HAP-1 (cell line): ENCODE measurements around the gene NPHP1.

Source experiments
- DNase-seq, 2 experiments: peaks; one replicate each; pipeline ENCODE4 v3.0.0-alpha.2; 2016 to 2020; ENCODE audit warnings: low spot score in 2 of 2
- H3K27me3 ChIP-seq: fragments of 250-450 bp; sonication (Bioruptor Pico); 2 replicates; pipeline ENCODE4 v1.5.1; 2020; ENCODE audit warnings: low read depth, mild to moderate bottlenecking, moderate library complexity
- H3K36me3 ChIP-seq: fragments of 250-450 bp; sonication (Bioruptor Pico); replicated peaks from 2 replicates; pipeline ENCODE4 v1.5.1; 2020; ENCODE audit warnings: mild to moderate bottlenecking
- H3K4me1 ChIP-seq: fragments of 250-450 bp; sonication (Bioruptor Pico); 2 replicates; pipeline ENCODE4 v1.5.1; 2020; ENCODE audit warnings: mild to moderate bottlenecking
- H3K4me3 ChIP-seq: fragments of 250-450 bp; sonication (Bioruptor Pico); 2 replicates; pipeline ENCODE4 v1.5.1; 2020; ENCODE audit warnings: mild to moderate bottlenecking, moderate library complexity
- H3K9me3 ChIP-seq: fragments of 250-450 bp; sonication (Bioruptor Pico); 2 replicates; pipeline ENCODE4 v1.5.1; 2020; ENCODE audit warnings: mild to moderate bottlenecking, moderate library complexity
- in situ Hi-C: fragments of 300-500 bp; cut with MboI; formaldehyde crosslinking; loops from 3 replicates; pipeline ENCODE4 v1.14.3; 2020; ENCODE audit warnings: low sequenced_read_pairs, inconsistent platforms, mixed read lengths

NPHP1 gene

DNA sequence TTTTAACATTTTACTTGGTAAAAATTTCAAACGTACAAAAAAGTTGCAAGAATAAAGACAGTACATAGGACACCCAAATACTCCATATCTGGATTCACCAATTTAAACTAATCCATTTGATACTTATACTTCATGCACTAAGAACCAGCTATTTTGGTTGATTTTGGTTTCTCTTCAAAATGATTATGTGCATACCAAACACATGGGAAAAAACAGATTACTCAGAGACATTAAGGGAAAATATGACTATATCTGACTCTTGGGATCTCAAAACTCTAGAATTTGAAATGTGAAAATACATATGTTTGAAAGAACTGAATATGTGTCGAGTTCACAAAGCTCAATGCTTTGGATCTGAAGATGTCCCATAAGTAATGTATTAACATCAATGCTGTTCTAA, 73.6 kb downstream of the NPHP1 start:
- in situ Hi-C loops = no loop called here
- Histone ChIP-seq H3K36me3 (no peaks in the 10 kb centered on the region), H3K4me1 (no peaks in the 10 kb centered on the region), H3K27me3 (no peaks in the 10 kb centered on the region), H3K4me3 (no peak overlapping the region), H3K9me3 (no peaks in the 10 kb centered on the region)
- no peak for DNase-seq

DNA sequence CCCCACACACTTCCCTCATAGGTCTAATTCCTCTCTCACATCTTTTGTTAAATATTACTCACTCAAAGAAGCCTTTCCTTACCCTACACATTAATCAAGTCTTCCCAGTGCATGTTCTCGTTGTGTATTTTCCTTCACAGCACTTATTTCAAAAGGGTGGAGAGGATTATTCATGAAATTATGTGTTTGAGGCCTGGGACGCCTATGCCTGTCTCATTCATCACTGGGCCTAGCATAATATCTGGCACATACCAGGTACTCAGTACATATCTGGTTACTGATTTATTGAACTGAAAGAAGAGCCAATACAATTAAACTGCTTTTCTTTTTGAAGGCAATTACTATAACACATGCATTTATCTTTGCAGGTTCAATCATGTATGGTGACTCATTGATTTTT, 74.1 kb downstream of the NPHP1 start:
- no peaks in the 10 kb centered on the region for H3K36me3 ChIP-seq
- no peak for DNase-seq
- in situ Hi-C loops = no loop called here
- H3K9me3 ChIP-seq = no peaks in the 10 kb centered on the region
- no peaks in the 10 kb centered on the region for H3K27me3 ChIP-seq
- H3K4me1 ChIP-seq = no peaks in the 10 kb centered on the region
- no peak overlapping the region for H3K4me3 ChIP-seq

DNA sequence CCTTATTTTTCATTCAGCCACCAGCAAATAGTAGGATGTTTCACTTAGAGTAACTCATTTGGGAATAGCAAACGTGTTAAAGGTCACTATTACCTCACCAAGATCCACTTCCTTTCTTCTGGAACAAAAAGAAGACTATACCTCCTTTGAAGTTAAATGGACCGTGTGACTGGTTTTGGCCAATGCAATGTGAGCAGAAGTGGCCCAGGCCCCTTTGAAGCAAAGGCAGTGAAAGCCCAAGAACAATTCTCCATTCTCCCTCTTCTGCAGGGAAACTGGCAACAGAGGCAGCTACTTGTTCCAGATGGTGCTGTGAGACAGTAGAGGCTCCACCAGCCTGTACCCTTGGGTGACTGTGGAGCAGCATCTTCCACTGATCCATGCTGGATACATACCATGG, 77.9 kb downstream of the NPHP1 start:
- no peak overlapping the region for H3K4me3 ChIP-seq
- DNase-seq = no peak
- in situ Hi-C loops = no loop called here
- no peaks in the 10 kb centered on the region for H3K27me3 ChIP-seq
- no peaks in the 10 kb centered on the region for H3K4me1 ChIP-seq
- no peaks in the 10 kb centered on the region for H3K9me3 ChIP-seq
- no peaks in the 10 kb centered on the region for H3K36me3 ChIP-seq

GRCh38 chr2:110126086-110126773, 78.6 kb downstream of the NPHP1 start:
- in situ Hi-C loops = no loop called here
- Histone ChIP-seq H3K36me3 (no peaks in the 10 kb centered on the region), H3K27me3 (no peaks in the 10 kb centered on the region), H3K9me3 (no peaks in the 10 kb centered on the region), H3K4me1 (no peaks in the 10 kb centered on the region), H3K4me3 (no peak overlapping the region)
- DNase-seq = no peak

GRCh38 chr2:110124939-110125691, 79.7 kb downstream of the NPHP1 start:
- Histone ChIP-seq H3K4me3 (no peak overlapping the region), H3K9me3 (no peaks in the 10 kb centered on the region), H3K4me1 (no peaks in the 10 kb centered on the region), H3K36me3 (no peaks in the 10 kb centered on the region), H3K27me3 (no peaks in the 10 kb centered on the region)
- DNase-seq = no peak
- in situ Hi-C loops = no loop called here

GRCh38 chr2:110124038-110124825, 80.6 kb downstream of the NPHP1 start:
- no peaks in the 10 kb centered on the region for H3K4me1 ChIP-seq
- no peaks in the 10 kb centered on the region for H3K9me3 ChIP-seq
- in situ Hi-C loops = no loop called here
- no peak overlapping the region for H3K4me3 ChIP-seq
- no peak for DNase-seq
- H3K36me3 ChIP-seq = no peaks in the 10 kb centered on the region
- no peaks in the 10 kb centered on the region for H3K27me3 ChIP-seq

DNA sequence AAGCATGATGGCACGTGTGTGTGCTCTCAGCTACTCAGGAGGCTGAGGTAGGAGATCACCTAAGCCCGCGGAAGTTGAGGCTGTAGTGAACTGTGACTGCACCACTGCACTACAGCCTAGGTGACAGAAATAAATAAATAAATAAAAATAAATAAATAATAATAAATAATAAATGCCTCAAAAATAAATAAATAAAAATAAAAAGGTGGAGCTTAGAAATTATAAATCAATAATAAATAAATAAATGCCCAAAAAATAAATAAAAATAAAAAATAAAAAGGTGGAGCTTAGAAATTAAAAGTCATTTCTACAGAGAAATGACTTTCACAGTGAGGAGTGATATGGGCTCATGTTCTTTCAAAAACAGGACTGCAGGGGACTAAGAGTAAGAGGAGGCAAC, 83.2 kb downstream of the NPHP1 start:
- Histone ChIP-seq H3K36me3 (no peaks in the 10 kb centered on the region), H3K4me3 (no peak overlapping the region), H3K9me3 (no peaks in the 10 kb centered on the region), H3K27me3 (no peaks in the 10 kb centered on the region), H3K4me1 (no peaks in the 10 kb centered on the region)
- in situ Hi-C loops = no loop called here
- DNase-seq = no peak

GRCh38 chr2:110121052-110121334, 83.8 kb downstream of the NPHP1 start:
- Histone ChIP-seq H3K36me3 (no peaks in the 10 kb centered on the region), H3K9me3 (no peaks in the 10 kb centered on the region), H3K4me3 (no peak overlapping the region), H3K27me3 (no peaks in the 10 kb centered on the region), H3K4me1 (no peaks in the 10 kb centered on the region)
- in situ Hi-C loops = no loop called here
- DNase-seq = no peak

GRCh38 chr2:110120171-110121051, 84.4 kb downstream of the NPHP1 start:
- in situ Hi-C loops = no loop called here
- H3K27me3 ChIP-seq = no peaks in the 10 kb centered on the region
- H3K4me3 ChIP-seq = no peak overlapping the region
- no peak for DNase-seq
- H3K4me1 ChIP-seq = no peaks in the 10 kb centered on the region
- H3K9me3 ChIP-seq = no peaks in the 10 kb centered on the region
- H3K36me3 ChIP-seq = no peaks in the 10 kb centered on the region

DNA sequence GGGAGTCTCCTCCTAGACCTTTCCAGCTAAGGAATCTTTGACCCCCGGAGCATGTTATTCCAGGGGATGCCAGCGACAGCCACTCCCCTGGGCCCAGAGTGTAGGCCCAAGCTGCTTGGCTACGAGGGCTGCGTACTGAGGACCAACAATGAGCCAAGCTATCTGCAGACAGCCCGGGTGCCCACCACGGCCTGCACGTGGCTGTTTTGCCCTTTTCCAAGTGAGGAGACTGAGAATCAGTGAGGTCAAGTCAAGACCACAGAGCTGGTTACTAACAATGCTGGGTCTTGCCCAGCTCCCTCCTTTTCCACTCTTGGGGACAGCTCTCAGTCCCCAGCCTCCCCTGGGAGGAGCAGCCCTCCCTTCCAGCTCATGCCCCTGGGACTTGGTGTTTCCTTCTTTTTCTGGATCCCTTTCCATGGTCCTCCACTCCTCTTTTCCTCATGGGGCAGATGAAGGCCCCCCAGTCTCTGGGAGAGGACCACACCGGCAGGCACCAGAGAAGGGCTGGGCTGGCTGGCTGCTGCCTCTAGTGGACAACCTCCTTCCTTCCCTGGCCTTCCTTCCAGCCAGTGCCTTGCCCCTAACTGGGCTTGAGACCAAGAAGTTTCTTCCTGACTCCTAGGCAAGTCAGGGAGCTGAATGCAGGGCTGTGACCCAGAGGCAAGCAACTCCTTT, 88.6 kb downstream of the NPHP1 start:
- peak in 1 of 2 experiments; percentile 15 for DNase-seq
- in situ Hi-C loops = no loop called here
- H3K4me1 ChIP-seq = no peaks in the 10 kb centered on the region
- H3K27me3 ChIP-seq = no peaks in the 10 kb centered on the region
- H3K36me3 ChIP-seq = no peaks in the 10 kb centered on the region
- H3K9me3 ChIP-seq = no peaks in the 10 kb centered on the region
- no peak overlapping the region for H3K4me3 ChIP-seq

DNA sequence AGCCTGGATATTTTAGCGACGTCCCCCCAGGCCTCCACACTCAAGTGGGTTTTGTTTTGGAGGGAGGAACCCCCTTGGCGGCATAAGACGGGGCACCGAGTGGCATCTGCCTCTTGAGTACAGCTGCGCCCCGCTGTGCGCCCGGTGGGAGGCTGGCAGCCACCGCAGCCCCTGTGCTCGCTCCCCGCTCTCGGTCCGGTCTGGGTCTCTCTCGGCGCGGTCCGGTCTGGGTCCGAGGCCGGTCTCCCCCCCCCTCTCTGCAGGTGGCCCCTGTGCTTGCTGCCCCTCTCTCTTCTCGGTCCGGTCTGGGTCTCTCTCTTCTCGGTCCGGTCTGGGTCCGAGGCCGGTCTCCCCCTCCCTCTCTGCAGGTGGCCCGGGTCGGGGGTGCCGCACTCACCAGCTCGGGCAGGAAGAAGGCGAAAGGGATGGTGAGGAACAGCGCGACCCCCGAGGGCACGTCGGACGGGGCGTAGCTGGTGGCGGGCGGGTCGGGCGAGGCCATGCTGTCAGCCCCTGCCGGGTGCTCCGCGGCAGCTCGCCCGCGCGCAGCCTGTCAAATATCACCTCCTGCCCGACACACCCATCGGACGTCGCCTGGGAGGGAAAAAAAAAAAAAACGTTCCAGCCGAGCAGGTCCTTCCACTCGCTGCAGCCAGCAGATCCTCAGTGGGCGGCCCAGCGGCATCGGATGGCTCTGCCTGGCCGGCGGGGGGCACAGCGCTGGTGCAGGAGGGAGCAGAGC, 89.4 kb downstream of the NPHP1 start, which contains the start of gene MALL:
Gene MALL, minus strand, starts transcription at position 532 of the 742 bp plus-strand sequence. Its CDS starts 30 bp downstream, at position 502.
- Histone ChIP-seq H3K36me3 (no peaks in the 10 kb centered on the region), H3K27me3 (no peaks in the 10 kb centered on the region), H3K4me1 (no peaks in the 10 kb centered on the region), H3K9me3 (no peaks in the 10 kb centered on the region), H3K4me3 (no peak within 1 kb of the TSS)
- no peak for DNase-seq
- in situ Hi-C loops = no loop called here

DNA sequence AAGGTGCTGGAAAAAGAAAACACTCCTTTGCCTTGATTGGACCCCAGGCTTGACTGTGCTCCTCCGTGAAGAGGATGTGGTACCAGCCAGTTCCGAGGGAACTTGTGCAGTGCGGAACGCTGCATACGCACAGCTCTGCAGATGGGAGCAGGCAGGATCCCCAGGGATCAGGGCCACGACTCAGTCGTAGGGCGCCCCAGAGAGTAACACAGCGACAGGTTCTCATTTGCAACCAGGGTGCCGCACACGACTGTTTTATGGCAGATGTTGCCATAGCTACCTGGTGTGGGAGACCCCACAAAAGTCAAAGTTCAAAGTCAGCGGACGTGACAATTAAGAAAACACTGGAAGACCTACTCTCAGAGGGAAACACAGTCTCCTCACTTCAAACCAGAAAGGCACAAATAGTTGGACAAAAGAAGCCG, 90.0 kb downstream of the NPHP1 start:
- Histone ChIP-seq H3K27me3 (no peaks in the 10 kb centered on the region), H3K4me1 (no peaks in the 10 kb centered on the region), H3K4me3 (no peak overlapping the region), H3K36me3 (no peaks in the 10 kb centered on the region), H3K9me3 (no peaks in the 10 kb centered on the region)
- DNase-seq = no peak
- in situ Hi-C loops = no loop called here
